ENCODE measurements around the gene NGFR. TPM values are rescaled to one million over a fixed set of nuclear protein-coding genes. Genes with fewer than 3 reads are reported as not detected.
A peak's percentile ranks its signal among the peaks of the same experiment; 100 is the strongest.

The NGFR gene
- total RNA-seq, 1 donor from 2014 or later, result 131 TPM

DNA sequence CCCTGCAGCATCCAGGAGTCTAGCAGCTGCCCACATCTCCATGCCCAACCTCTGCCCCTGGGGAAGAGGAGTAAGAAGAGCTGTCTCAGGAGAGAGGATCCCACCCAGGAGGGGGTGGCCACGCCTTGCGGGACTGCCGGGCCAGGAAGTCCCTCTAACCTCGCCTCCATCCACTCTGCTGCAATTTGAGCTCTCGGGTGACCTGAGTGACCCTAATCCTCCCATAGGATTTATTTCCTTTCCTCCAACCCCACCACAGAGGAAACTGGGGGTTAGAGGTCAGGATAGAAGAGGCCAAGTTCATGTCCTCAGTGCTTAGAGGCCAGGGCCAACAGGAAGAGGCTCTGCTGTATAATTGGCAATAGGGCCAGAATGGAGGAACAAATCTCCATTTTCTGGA is 22.6 kb upstream of the NGFR start:
- TF ChIP-seq, protein P1, sequence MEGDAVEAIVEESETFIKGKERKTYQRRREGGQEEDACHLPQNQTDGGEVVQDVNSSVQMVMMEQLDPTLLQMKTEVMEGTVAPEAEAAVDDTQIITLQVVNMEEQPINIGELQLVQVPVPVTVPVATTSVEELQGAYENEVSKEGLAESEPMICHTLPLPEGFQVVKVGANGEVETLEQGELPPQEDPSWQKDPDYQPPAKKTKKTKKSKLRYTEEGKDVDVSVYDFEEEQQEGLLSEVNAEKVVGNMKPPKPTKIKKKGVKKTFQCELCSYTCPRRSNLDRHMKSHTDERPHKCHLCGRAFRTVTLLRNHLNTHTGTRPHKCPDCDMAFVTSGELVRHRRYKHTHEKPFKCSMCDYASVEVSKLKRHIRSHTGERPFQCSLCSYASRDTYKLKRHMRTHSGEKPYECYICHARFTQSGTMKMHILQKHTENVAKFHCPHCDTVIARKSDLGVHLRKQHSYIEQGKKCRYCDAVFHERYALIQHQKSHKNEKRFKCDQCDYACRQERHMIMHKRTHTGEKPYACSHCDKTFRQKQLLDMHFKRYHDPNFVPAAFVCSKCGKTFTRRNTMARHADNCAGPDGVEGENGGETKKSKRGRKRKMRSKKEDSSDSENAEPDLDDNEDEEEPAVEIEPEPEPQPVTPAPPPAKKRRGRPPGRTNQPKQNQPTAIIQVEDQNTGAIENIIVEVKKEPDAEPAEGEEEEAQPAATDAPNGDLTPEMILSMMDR (IDR thresholded peaks at IDR 0.05; ENCODE audit: partially characterized antibody, unreplicated experiment), result no peak
- H3K27ac Mint-ChIP-seq (ENCODE audit: unreplicated experiment), result no peak overlapping the region
- DNase-seq, result no peak
- no peak overlapping the region for H3K4me3 Mint-ChIP-seq (ENCODE audit: unreplicated experiment)
- peaks cover 20% of the 10 kb centered on the region for H3K27me3 Mint-ChIP-seq (ENCODE audit: unreplicated experiment)
- H3K36me3 Mint-ChIP-seq (ENCODE audit: unreplicated experiment), result no peaks in the 10 kb centered on the region
- peaks cover 10% of the 10 kb centered on the region for H3K9me3 Mint-ChIP-seq (ENCODE audit: unreplicated experiment)
- peaks cover 23% of the 10 kb centered on the region for H3K4me1 Mint-ChIP-seq (ENCODE audit: low read depth, unreplicated experiment)

- Mint-ChIP-seq H3K4me1 (ENCODE audit: low read depth, unreplicated experiment) (peaks cover 19% of the 10 kb centered on the region), H3K36me3 (ENCODE audit: unreplicated experiment) (no peaks in the 10 kb centered on the region), H3K27ac (ENCODE audit: unreplicated experiment) (no peak overlapping the region), H3K9me3 (ENCODE audit: unreplicated experiment) (peaks cover 13% of the 10 kb centered on the region), H3K27me3 (ENCODE audit: unreplicated experiment) (peaks cover 10% of the 10 kb centered on the region), H3K4me3 (ENCODE audit: unreplicated experiment) (peak overlapping the region; percentile 14)
- no peak for DNase-seq
- TF ChIP-seq, protein P1 (IDR thresholded peaks at IDR 0.05; ENCODE audit: partially characterized antibody, unreplicated experiment), result no peak
Measured at GRCh38 chr17:49473900-49474751, 21.0 kb upstream of the NGFR start.

DNA sequence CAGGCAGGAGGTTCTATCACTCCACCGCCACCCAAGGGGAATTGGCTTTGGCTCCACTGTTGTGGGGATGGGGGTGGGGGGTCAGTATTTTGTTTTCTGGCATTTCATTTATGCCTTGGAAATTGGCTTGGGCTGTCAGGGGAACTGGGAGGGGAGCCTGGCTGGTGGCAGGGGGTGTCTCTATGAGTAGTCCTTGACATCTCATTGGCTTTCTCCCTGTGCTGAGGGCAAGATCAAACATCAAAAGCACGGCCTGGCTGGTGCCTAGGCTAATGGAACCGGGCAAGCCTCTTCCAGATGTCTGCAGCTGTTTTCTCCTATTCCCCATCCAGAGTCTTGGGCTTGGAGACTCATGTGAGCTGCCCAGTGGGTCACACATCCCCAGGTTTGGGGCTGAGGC is 17.4 kb upstream of the NGFR start:
- H3K36me3 Mint-ChIP-seq (ENCODE audit: unreplicated experiment), result no peaks in the 10 kb centered on the region
- peaks cover 10% of the 10 kb centered on the region for H3K4me1 Mint-ChIP-seq (ENCODE audit: low read depth, unreplicated experiment)
- no peak overlapping the region for H3K27ac Mint-ChIP-seq (ENCODE audit: unreplicated experiment)
- no peak for DNase-seq
- H3K9me3 Mint-ChIP-seq (ENCODE audit: unreplicated experiment), result peaks cover 7% of the 10 kb centered on the region
- H3K27me3 Mint-ChIP-seq (ENCODE audit: unreplicated experiment), result peaks cover 3% of the 10 kb centered on the region
- H3K4me3 Mint-ChIP-seq (ENCODE audit: unreplicated experiment), result no peak overlapping the region
- TF ChIP-seq, protein P1 (IDR thresholded peaks at IDR 0.05; ENCODE audit: partially characterized antibody, unreplicated experiment), result no peak

GRCh38 chr17:49480836-49481615 is 14.1 kb upstream of the NGFR start:
- no peak overlapping the region for H3K27ac Mint-ChIP-seq (ENCODE audit: unreplicated experiment)
- no peaks in the 10 kb centered on the region for H3K36me3 Mint-ChIP-seq (ENCODE audit: unreplicated experiment)
- TF ChIP-seq, protein P1 (IDR thresholded peaks at IDR 0.05; ENCODE audit: partially characterized antibody, unreplicated experiment), result no peak
- peaks cover 3% of the 10 kb centered on the region for H3K27me3 Mint-ChIP-seq (ENCODE audit: unreplicated experiment)
- peaks cover 17% of the 10 kb centered on the region for H3K4me1 Mint-ChIP-seq (ENCODE audit: low read depth, unreplicated experiment)
- H3K9me3 Mint-ChIP-seq (ENCODE audit: unreplicated experiment), result peaks cover 6% of the 10 kb centered on the region
- no peak for DNase-seq
- no peak overlapping the region for H3K4me3 Mint-ChIP-seq (ENCODE audit: unreplicated experiment)
